ENCODE measurements around the gene EPB41L2.
A peak's percentile ranks its signal among the peaks of the same experiment; 100 is the strongest.
"Not testable (repeated sequence)": the region's sequence is repeated elsewhere in the genome, so short reads cannot be mapped to it uniquely, and the experiment has no call there.

EPB41L2 gene

DNA sequence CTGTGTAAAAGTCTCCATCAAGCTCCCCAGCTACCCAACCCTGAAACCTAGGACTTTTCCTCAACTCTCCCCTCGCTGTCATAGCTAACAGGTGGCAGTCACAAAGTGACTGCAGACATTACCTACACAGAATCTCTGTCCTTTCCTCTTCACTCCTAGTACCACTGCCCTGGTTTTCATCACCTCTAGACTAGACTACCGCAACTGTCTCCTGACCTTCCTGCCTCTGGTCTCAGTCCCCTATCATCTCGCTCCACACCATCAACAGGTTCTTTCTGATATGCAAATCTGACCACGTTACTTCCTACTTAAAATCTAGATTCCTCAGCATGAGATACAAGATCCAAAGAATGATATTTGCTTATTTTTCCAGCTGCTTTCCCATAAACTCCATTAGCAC lies 142.1 kb downstream of the EPB41L2 start:
- no peak for DNase-seq (ENCODE audit: low read depth in 2 of 2, low spot score in 1 of 2)

DNA sequence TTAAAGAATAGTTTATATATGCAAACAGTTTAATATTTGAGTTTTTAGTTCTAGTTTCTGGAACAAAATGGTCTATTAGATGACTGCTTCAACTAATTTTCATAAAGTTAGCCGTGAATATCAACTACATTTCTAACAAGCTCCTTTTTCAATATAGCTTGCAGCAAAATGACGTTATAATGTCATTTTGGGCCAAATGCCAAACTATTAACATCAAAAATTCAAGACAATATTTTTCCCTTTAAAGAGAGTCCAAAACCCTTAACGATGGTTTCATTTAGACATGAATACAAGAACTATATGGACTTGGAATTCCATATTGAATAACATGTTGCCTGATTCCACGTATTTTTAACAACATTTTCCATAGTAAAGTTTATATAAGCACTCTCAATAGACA lies 144.9 kb downstream of the EPB41L2 start:
- DNase-seq (ENCODE audit: low read depth in 2 of 2, low spot score in 1 of 2): no peak

GRCh38 chr6:130915606-130916005 lies 147.4 kb downstream of the EPB41L2 start:
- not testable (repeated sequence) for DNase-seq (ENCODE audit: low read depth in 2 of 2, low spot score in 1 of 2)

GRCh38 chr6:130913120-130913519 lies 149.9 kb downstream of the EPB41L2 start:
- no peak for DNase-seq (ENCODE audit: low read depth in 2 of 2, low spot score in 1 of 2)

DNA sequence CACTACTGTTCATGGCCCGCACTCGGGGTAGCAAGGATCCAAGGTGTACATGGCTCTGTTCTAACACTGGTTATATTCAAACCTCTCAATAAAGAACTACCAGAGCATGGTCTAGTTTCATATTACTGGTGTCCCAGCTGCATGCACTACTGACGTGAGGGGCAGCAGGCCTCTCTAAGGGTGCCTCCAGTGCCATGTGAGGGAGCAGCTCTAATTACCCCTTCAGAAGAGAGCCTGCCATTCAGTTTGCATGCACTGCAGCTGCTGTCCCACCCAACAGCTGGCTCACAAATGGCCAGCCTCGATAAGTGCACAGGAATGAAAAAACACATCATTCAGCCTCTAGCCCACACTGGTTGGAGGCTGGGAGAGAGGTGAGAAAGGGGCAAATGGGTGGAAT lies 150.6 kb downstream of the EPB41L2 start:
- DNase-seq (ENCODE audit: low read depth in 2 of 2, low spot score in 1 of 2): no peak

DNA sequence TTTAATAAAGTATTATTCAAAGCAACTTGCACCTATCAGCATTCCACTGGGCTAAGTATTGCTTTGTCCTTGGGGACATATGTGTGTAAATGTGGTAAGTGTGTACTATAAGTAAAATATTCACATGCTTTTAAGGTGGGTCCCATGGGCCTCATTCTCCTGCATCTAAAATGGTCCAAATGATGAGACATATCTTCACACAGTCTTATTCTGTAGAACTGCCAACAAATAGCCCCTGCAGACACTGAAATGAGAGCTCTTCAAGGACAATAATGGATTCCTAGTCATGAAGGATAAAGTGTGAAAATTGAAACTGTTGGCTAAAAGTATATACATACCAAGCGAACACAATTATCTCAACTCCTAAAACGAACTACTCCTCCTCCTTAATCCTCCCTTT lies 154.1 kb downstream of the EPB41L2 start:
- no peak for DNase-seq (ENCODE audit: low read depth in 2 of 2, low spot score in 1 of 2)

DNA sequence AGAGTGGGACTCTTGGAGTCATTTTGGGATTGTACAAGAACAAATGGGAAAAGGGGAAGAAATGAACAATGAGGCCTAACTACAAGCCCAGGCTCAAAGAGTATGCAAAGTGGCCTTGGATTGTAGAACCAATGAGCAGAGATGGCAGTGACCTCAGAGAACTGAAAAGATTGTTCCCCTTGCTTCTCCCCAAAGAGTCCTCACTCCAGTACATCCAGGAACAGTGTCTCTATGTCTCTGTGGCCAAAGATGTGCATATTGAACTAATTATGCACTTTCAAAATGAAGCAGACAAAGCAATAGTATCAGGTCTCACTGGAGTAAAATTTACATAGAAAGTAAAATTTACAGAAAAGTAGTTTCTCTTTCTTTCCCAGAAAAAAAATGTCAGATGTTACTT lies 154.9 kb downstream of the EPB41L2 start:
- no peak for DNase-seq (ENCODE audit: low read depth in 2 of 2, low spot score in 1 of 2)

- no peak for DNase-seq (ENCODE audit: low read depth in 2 of 2, low spot score in 1 of 2)
These were observed 155.4 kb downstream of the EPB41L2 start for GRCh38 chr6:130907687-130908086.

DNA sequence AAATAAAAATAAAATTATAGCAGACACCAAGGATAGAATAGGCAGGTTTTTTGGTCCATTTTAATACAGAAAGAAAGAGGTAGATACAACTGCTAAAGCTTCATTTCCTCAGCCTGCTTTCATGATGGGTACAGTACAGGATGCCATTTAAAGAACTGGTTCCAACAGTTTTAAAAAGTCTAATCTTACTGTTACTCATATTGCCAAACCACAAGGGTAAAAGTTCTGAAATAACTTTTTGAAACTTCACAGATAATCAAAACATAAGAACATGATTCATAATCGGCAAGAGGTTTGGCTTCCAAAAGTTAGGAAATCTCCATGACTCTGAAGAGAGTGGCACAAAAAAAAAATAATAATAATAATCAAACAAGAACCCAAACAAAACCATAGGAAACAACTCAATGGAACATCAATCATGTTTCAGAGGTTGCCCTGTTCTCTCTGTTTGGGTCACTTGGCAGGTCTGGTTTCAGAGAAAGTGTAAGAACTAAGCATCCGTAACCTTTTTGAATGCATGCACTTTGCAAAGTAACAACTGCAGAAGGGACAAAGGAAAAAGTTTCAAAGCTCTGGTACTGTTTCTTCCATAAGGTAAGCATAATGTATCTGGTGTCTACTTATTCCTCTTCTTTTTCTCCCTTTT lies 156.2 kb downstream of the EPB41L2 start:
- DNase-seq (ENCODE audit: low read depth in 2 of 2, low spot score in 1 of 2): no peak

DNA sequence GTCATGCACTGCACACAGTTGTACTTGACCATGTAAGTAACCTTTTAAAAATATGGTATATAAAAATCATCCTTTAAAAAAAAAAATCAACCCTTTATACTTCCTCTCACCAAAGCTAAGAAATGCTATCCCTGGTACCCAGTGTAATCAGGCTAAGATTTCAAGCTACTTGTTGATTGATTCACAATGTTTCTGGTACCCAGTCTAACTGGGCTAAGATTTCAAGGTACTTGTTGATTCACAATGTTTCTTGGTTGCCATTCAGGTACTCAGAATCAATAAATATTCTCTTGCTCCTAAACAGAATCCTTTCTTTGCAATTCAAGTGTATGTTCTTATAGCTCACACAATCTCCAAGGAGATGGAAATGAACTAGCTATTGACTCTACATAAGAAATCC lies 159.4 kb downstream of the EPB41L2 start:
- DNase-seq (ENCODE audit: low read depth in 2 of 2, low spot score in 1 of 2): no peak

- no peak for DNase-seq (ENCODE audit: low read depth in 2 of 2, low spot score in 1 of 2)
These were observed 160.0 kb downstream of the EPB41L2 start for GRCh38 chr6:130903007-130903406.

DNA sequence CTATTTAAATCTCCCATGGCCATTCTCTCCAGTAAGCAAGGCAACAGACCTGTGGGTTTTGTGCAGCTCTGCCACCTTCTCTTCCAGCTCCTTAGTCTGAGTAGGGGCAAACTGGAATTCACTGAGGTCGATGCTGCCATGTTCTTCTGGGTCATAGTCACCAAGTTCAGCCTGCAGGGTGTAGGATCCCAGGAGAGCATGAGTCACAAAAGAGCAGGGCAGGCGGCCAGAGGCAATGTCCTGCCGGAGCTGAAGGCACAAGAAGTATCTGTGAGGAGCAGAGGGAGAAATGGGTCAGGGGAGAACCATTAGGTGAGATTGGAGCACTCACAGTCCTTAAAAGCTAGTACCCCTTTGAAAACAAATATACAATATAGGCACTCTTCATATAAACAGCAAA lies 162.1 kb downstream of the EPB41L2 start:
- DNase-seq (ENCODE audit: low read depth in 2 of 2, low spot score in 1 of 2): no peak

- DNase-seq (ENCODE audit: low read depth in 2 of 2, low spot score in 1 of 2): no peak
These were observed 166.8 kb downstream of the EPB41L2 start for GRCh38 chr6:130896249-130896648.

GRCh38 chr6:130895516-130895915 lies 167.5 kb downstream of the EPB41L2 start:
- no peak for DNase-seq (ENCODE audit: low read depth in 2 of 2, low spot score in 1 of 2)

DNA sequence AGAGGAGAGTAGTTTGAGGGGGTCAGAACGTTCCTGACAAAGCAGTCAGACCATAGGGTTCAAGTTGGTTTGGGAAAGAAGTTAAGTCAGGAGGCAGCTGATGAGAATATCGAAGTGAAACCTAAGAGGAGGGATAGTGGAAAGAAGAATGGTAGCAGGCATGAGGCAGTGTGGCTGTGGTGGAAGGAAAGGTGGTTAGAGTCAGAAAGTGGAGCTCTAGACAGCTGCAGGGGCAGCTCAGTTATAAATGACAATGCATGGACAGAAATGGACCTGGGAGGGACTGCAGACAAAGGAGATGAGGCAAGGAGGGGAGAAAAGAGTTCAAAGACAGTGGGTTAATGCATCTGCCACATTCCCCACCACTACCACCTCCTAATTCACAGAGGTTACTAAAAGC lies 169.3 kb downstream of the EPB41L2 start:
- DNase-seq (ENCODE audit: low read depth in 2 of 2, low spot score in 1 of 2): no peak

DNA sequence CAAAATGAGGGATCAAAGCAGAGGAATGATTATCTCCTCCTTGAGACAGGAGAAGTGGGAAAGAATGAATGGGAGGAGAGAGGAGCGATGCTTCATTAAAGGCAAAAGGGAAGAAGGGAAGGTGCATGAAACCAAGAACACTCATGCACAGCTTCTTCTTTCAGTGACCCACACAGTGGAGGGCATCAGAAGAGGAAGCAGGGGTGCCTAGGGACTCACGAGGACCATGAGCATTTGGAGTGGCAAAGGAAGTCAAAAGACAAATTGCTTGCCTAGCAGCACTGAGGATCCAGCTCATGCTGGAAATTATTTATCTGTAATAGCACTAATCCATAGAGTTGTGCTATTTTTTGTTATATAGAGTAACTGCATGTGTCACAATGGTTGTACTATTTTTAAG lies 169.8 kb downstream of the EPB41L2 start:
- no peak for DNase-seq (ENCODE audit: low read depth in 2 of 2, low spot score in 1 of 2)

DNA sequence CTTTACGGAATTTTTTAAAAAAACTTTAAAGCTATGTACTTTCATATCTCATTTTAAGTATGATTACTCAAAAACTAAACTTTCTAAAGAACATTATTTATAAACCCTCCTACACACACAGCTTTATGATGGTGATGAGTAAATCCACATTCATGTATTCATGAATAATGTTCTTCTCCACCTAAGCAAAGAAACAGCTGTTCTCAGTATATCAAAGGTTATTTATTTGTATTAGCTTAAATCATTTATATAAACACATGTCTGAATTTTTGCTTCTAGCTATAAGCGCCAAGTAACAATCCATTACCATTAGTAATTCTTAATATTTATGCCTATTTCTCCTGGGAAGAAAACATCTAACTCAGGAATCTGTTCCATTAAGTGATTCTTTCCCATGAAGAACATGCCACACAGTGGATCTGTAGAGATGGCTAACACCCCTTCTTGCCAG lies 172.5 kb downstream of the EPB41L2 start:
- no peak for DNase-seq (ENCODE audit: low read depth in 2 of 2, low spot score in 1 of 2)

- no peak for DNase-seq (ENCODE audit: low read depth in 2 of 2, low spot score in 1 of 2)
These were observed 173.6 kb downstream of the EPB41L2 start for GRCh38 chr6:130889423-130889822.

- DNase-seq (ENCODE audit: low read depth in 2 of 2, low spot score in 1 of 2): no peak
These were observed 174.8 kb downstream of the EPB41L2 start for GRCh38 chr6:130888246-130888645.

DNA sequence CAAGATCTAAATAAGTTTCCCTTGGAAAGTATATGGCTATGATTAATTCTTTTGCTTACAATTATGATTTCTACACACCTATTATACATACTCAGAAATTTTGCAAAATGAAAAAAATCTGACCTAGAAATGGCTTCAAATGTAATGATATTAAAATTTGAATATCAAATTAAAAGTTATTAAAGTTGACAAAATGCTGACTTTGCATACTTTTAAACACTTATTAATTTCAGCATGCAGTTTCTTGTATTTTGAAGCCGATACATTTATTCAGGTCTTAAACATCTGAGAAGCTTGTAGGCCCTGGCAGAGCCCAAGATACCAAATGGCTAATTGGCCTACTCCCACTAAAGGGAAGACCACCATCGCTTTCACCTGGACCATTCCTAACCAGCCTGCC lies 176.1 kb downstream of the EPB41L2 start:
- no peak for DNase-seq (ENCODE audit: low read depth in 2 of 2, low spot score in 1 of 2)

DNA sequence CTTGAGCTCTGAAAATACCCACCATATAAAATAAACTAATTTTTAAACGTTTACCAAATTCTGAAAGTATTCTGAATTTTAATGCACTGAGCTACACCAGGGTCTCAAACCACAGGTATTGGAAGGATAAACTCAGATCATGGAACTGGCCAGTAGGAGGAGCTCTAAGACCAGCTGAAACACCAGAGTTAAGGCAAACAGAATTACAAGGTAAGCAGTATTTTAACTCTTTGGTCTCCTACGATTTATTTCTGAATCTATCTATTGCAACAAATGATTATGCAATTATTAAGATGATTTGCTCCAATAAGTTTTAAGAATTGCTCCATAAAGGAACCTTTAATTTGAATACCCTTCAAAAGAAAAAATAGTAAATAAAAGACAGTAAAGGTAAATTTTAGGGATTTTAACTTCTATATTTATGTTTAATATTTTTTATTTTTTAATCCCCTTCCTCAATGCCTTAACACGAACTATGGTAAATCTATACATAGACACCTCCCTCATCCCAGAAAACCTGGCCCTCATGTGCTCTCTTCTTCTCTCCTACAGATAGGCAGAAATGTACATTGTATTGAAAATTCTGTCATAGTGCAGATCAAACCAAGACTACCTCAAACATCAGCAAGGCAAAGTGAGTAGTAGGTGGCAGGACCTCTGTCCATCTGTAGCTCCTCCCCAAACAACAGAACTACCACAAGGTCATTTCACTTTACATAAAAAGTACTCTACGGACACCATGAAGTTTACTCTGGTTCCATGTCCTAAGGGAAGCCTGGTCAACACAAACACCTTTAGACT lies 177.5 kb downstream of the EPB41L2 start:
- DNase-seq (ENCODE audit: low read depth in 2 of 2, low spot score in 1 of 2): peak; percentile 38 to 43

- no peak for DNase-seq (ENCODE audit: low read depth in 2 of 2, low spot score in 1 of 2)
These were observed 180.7 kb downstream of the EPB41L2 start for GRCh38 chr6:130882370-130882769.

DNA sequence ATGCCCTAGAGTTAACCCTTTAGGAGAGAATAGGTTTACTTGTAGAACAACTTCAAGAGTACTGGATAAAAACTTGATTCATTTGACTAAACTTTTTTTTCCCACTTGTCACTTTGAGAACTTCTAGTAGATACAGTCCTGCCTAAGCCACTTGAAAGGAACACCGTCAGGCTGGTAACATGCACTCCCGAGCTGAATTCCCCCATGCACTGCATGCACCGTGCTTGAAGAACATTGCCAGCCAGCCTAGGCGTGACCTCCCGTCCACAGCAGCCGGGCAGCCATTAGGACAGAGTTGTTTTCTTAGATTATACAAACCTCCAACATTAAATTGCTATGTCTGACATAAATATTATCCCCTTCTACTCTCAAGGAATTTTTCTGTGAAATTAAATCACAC lies 183.2 kb downstream of the EPB41L2 start:
- DNase-seq (ENCODE audit: low read depth in 2 of 2, low spot score in 1 of 2): no peak
